Peyer's patch (tissue), 4 donors: ENCODE measurements around the gene RELB. TPM values are rescaled to one million over a fixed set of nuclear protein-coding genes. Genes with fewer than 3 reads are reported as not detected.

ENCODE experiments used
- DNase-seq, 3 donors: peaks; one replicate each; pipeline ENCODE4 v3.0.0-alpha.2; 2017 to 2019
- H3K27ac ChIP-seq, 4 donors: fragments of 200-600 bp; sonication (generic); one replicate each; pipeline ENCODE4 v1.5.1; 2016 to 2019
- H3K27me3 ChIP-seq, 2 donors: fragments of 200-600 bp; sonication (generic); one replicate each; pipeline ENCODE4 v1.5.1; 2019
- H3K36me3 ChIP-seq, 3 donors: fragments of 200-600 bp; sonication (generic); one replicate each; pipeline ENCODE4 v1.5.1; 2016 to 2019
- H3K4me1 ChIP-seq, 4 donors: fragments of 200-600 bp; sonication (generic); one replicate each; pipeline ENCODE4 v1.5.1; 2016 to 2019
- H3K4me3 ChIP-seq, 4 donors: fragments of 200-600 bp; sonication (generic); 1 replicate in 3 of 4; 2 replicates in 1 of 4; pipeline ENCODE4 v1.5.1; 2016 to 2019; ENCODE audit warnings: mild to moderate bottlenecking in 1 of 4
- H3K9me3 ChIP-seq, 4 donors: fragments of 200-600 bp; sonication (generic); one replicate each; pipeline ENCODE4 v1.5.1; 2016 to 2019; ENCODE audit warnings: mild to moderate bottlenecking in 1 of 4
- CTCF ChIP-seq, 6 experiments: fragments of 450-650 bp in 4 of 6; fragments of 200-600 bp in 2 of 6; sonication (generic) in 1 of 6; IDR thresholded peaks; one replicate each; pipeline ENCODE4 v1.5.1; 2017 to 2019; ENCODE audit warnings: antibody characterized with exemption in 6 of 6, mild to moderate bottlenecking in 3 of 6, moderate library complexity in 1 of 6
- POLR2A ChIP-seq, 2 donors: fragments of 450-650 bp; IDR thresholded peaks; one replicate each; pipeline ENCODE4 v1.5.1; 2017; ENCODE audit warnings: antibody characterized with exemption in 2 of 2, mild to moderate bottlenecking in 2 of 2, moderate library complexity in 2 of 2
- total RNA-seq, 4 donors: library from RNA; depleted of rRNA; stranded (reverse); fragments of >200 nt; gene quantifications; one replicate each; pipeline ENCODE4 v1.1.0, GENCODE V29; 2016

Gene RELB
- total RNA-seq, 4 donors from 2014 or later: 13.3 to 49.8 (median 20.4) TPM

- Histone ChIP-seq H3K27me3 (no peaks in the 10 kb centered on the region), H3K4me3 (no peak overlapping the region), H3K27ac (no peak overlapping the region), H3K36me3 (peaks cover 0 to 25% (median 0%) of the 10 kb centered on the region in 3 donors), H3K9me3 (no peaks in the 10 kb centered on the region), H3K4me1 (peaks cover 0 to 30% (median 23%) of the 10 kb centered on the region in 4 donors)
- TF ChIP-seq CTCF (IDR thresholded peaks at IDR 0.05) (no peak), POLR2A (IDR thresholded peaks at IDR 0.05) (no peak)
- no peak for DNase-seq
Measured at GRCh38 chr19:44957526-44957925, 43.7 kb upstream of the RELB start.

- no peak for DNase-seq
- Histone ChIP-seq H3K27ac (no peak overlapping the region), H3K4me3 (no peak overlapping the region), H3K36me3 (peaks cover 0 to 30% (median 0%) of the 10 kb centered on the region in 3 donors), H3K9me3 (no peaks in the 10 kb centered on the region), H3K27me3 (no peaks in the 10 kb centered on the region), H3K4me1 (peaks cover 0 to 30% (median 23%) of the 10 kb centered on the region in 4 donors)
- no peak for TF ChIP-seq POLR2A (IDR thresholded peaks at IDR 0.05)
Measured at GRCh38 chr19:44958090-44958489, 43.2 kb upstream of the RELB start.

- peak overlapping the region in 1 of 4 donors; percentile 73 for H3K27ac ChIP-seq
- no peaks in the 10 kb centered on the region for H3K9me3 ChIP-seq
- peaks cover 0 to 45% (median 0%) of the 10 kb centered on the region in 3 donors for H3K36me3 ChIP-seq
- TF ChIP-seq CTCF (IDR thresholded peaks at IDR 0.05): no peak
- peaks cover 0 to 30% (median 14%) of the 10 kb centered on the region in 4 donors for H3K4me1 ChIP-seq
- H3K4me3 ChIP-seq: no peak overlapping the region
- H3K27me3 ChIP-seq: no peaks in the 10 kb centered on the region
- DNase-seq: no peak
Measured at GRCh38 chr19:44959691-44960090, 41.6 kb upstream of the RELB start.

- TF ChIP-seq POLR2A (IDR thresholded peaks at IDR 0.05) (no peak), CTCF (IDR thresholded peaks at IDR 0.05) (no peak)
- peak overlapping the region in 2 of 4 donors; percentile 60 to 73 for H3K27ac ChIP-seq
- DNase-seq: peak in 2 of 3 donors; percentile 60 to 61
Measured at GRCh38 chr19:44960906-44961728, 40.1 kb upstream of the RELB start.

GRCh38 chr19:44961821-44962220, 39.4 kb upstream of the RELB start:
- H3K9me3 ChIP-seq: no peaks in the 10 kb centered on the region
- peaks cover 0 to 21% (median 5%) of the 10 kb centered on the region in 4 donors for H3K4me1 ChIP-seq
- H3K36me3 ChIP-seq: peaks cover 0 to 65% (median 0%) of the 10 kb centered on the region in 3 donors
- H3K27ac ChIP-seq: peak overlapping the region in 2 of 4 donors; percentile 37 to 73
- no peaks in the 10 kb centered on the region for H3K27me3 ChIP-seq
- no peak for DNase-seq
- no peak overlapping the region for H3K4me3 ChIP-seq
- TF ChIP-seq CTCF (IDR thresholded peaks at IDR 0.05) (no peak), POLR2A (IDR thresholded peaks at IDR 0.05) (no peak)

More at GRCh38 chr19:44960906-44961728, 40.1 kb upstream of the RELB start:
- H3K9me3 ChIP-seq: no peaks in the 10 kb centered on the region
- no peaks in the 10 kb centered on the region for H3K27me3 ChIP-seq
- H3K4me3 ChIP-seq: no peak overlapping the region
- H3K4me1 ChIP-seq: peaks cover 0 to 27% (median 11%) of the 10 kb centered on the region in 4 donors
- H3K36me3 ChIP-seq: peaks cover 0 to 58% (median 0%) of the 10 kb centered on the region in 3 donors

- DNase-seq: no peak
- H3K4me1 ChIP-seq: no peaks in the 10 kb centered on the region
- no peak overlapping the region for H3K27ac ChIP-seq
- H3K36me3 ChIP-seq: peaks cover 0 to 79% (median 0%) of the 10 kb centered on the region in 3 donors
- TF ChIP-seq POLR2A (IDR thresholded peaks at IDR 0.05): no peak
- no peak for TF ChIP-seq CTCF (IDR thresholded peaks at IDR 0.05)
- no peak overlapping the region for H3K4me3 ChIP-seq
- no peaks in the 10 kb centered on the region for H3K27me3 ChIP-seq
- no peaks in the 10 kb centered on the region for H3K9me3 ChIP-seq
Measured at GRCh38 chr19:44968118-44968517, 33.1 kb upstream of the RELB start.
